CD4-positive, CD25-positive, alpha-beta regulatory T cell (primary cell): ENCODE results near the gene PLXNA4. TPM values are rescaled to one million over a fixed set of nuclear protein-coding genes. Genes with fewer than 3 reads are reported as not detected.

Experiments
- ATAC-seq, 2 donors: fragments of 150-1000 bp; cut with Tn5 transposase; one replicate each; pipeline ENCODE4 v1.10.0; 2021; ENCODE audit warnings: low read depth in 2 of 2, moderate number of reproducible peaks in 2 of 2, moderate library complexity in 1 of 2
- DNase-seq, 3 donors: peaks; one replicate each; pipeline versions ENCODE4 v3.0.0 to v3.0.0-alpha.2; 2012 to 2022; ENCODE audit warnings: mixed read lengths in 1 of 3
- H3K27ac ChIP-seq: one replicate; pipeline ENCODE4 v1.7.0; 2013; ENCODE audit warnings: mild to moderate bottlenecking, low read length; ENCODE audit not compliant: insufficient read depth, poor library complexity, severe bottlenecking
- H3K27me3 ChIP-seq: one replicate; pipeline ENCODE4 v1.7.0; 2013; ENCODE audit warnings: low read length; ENCODE audit not compliant: control insufficient read depth, insufficient read depth
- H3K36me3 ChIP-seq: one replicate; pipeline ENCODE4 v1.7.0; 2013; ENCODE audit warnings: mild to moderate bottlenecking, low read length, moderate library complexity; ENCODE audit not compliant: control insufficient read depth, insufficient read depth
- H3K4me1 ChIP-seq: 2 replicates; pipeline ENCODE4 v1.7.0; 2013; ENCODE audit warnings: mild to moderate bottlenecking, low read length; ENCODE audit not compliant: insufficient read depth, control insufficient read depth, poor library complexity, severe bottlenecking
- H3K4me3 ChIP-seq: one replicate; pipeline ENCODE4 v1.7.0; 2013; ENCODE audit warnings: low read depth, mild to moderate bottlenecking, low read length, moderate library complexity
- H3K9me3 ChIP-seq, 2 experiments: 1 replicate in 1 of 2; 2 replicates in 1 of 2; pipeline ENCODE4 v1.7.0; 2013; ENCODE audit warnings: low read length in 2 of 2, mild to moderate bottlenecking in 1 of 2, moderate library complexity in 1 of 2; ENCODE audit not compliant: control insufficient read depth in 2 of 2
- H3K27ac Mint-ChIP-seq, 3 donors: one replicate each; pipeline ENCODE4 v1.8.0; 2020 to 2022; ENCODE audit warnings: mild to moderate bottlenecking in 3 of 3, mixed read lengths in 3 of 3, moderate library complexity in 2 of 3
- H3K27me3 Mint-ChIP-seq: one replicate; pipeline ENCODE4 v1.8.0; 2022; ENCODE audit warnings: mild to moderate bottlenecking, mixed read lengths
- H3K36me3 Mint-ChIP-seq: one replicate; pipeline ENCODE4 v1.8.0; 2020; ENCODE audit warnings: mixed read lengths
- H3K4me1 Mint-ChIP-seq, 4 donors: one replicate each; pipeline ENCODE4 v1.8.0; 2020 to 2022; ENCODE audit warnings: mixed read lengths in 4 of 4, mild to moderate bottlenecking in 1 of 4
- H3K4me3 Mint-ChIP-seq, 4 donors: one replicate each; pipeline ENCODE4 v1.8.0; 2020 to 2022; ENCODE audit warnings: mild to moderate bottlenecking in 4 of 4, mixed read lengths in 4 of 4, moderate library complexity in 3 of 4
- H3K9me3 Mint-ChIP-seq, 7 donors: one replicate each; pipeline ENCODE4 v1.8.0; 2020 to 2022; ENCODE audit warnings: mixed read lengths in 7 of 7, mild to moderate bottlenecking in 3 of 7, moderate library complexity in 2 of 7
- polyA plus RNA-seq, 4 donors: library from polyadenylated mRNA; unstranded; fragments of 300-500 nt; fragmentation: Illumina TruSeq; gene quantifications; one replicate each; pipeline ENCODE4 v1.2.3, GENCODE V29; 2021
- total RNA-seq: library from RNA; stranded (reverse); gene quantifications from one replicate; pipeline ENCODE4 v1.2.3, GENCODE V29; 2022

Gene PLXNA4
- total and polyA plus RNA-seq, 5 donors from 2014 or later, result 0.27 TPM; not detected in 4

DNA sequence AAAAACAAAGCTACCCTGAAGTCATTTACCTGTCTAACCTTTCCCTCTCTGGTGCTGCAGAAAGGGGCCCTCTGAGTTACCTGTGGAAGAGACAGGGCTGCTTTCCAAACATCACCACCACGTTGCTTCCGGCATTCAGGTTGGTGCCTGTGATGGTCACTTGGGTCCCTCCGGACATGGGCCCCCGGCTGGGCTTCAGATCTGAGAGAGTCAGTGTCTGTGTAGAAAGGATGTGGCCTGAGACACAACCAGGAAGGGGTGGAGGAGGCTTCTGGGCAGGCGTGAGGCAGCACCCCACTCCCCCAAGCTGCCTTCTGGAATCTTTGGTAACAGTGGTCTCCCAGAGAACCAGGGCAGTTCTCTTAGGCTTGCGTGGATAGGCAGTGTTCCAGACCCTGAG, 388.9 kb downstream of the PLXNA4 start:
- peaks cover 0 to 10% (median 2%) of the 10 kb centered on the region in 7 donors for H3K9me3 Mint-ChIP-seq
- no peaks in the 10 kb centered on the region for H3K4me1 Mint-ChIP-seq
- no peaks in the 10 kb centered on the region for H3K36me3 ChIP-seq
- H3K4me1 ChIP-seq, result no peaks in the 10 kb centered on the region
- no peak overlapping the region for H3K4me3 Mint-ChIP-seq
- H3K4me3 ChIP-seq, result no peak overlapping the region
- peaks cover 0 to 6% of the 10 kb centered on the region in 2 experiments for H3K9me3 ChIP-seq
- peaks cover 4% of the 10 kb centered on the region for H3K27me3 Mint-ChIP-seq
- H3K27ac Mint-ChIP-seq, result no peak overlapping the region
- H3K27me3 ChIP-seq, result no peaks in the 10 kb centered on the region
- no peak overlapping the region for H3K27ac ChIP-seq
- no peak for DNase-seq
- H3K36me3 Mint-ChIP-seq, result no peaks in the 10 kb centered on the region
- no peak for ATAC-seq

DNA sequence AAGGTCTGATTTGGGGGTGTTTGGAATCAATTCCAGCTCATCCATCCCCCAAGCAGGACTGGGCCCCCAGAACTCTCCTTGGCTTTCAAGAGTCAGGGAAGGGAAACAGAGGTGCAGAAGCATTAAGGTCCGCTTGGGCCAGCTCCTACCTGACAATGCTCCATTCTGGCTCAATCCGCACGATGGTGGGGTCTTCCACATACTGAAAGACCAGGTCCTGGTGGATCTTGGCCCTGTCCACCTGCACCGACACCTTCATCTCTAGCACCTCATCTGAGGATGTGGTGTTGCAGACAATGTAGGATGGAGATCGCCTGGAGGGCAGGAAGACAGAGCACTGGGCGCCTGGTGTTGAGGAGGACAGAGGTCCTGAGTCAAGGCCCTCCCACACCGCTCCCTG, 391.1 kb downstream of the PLXNA4 start:
- peaks cover 0 to 10% (median under 1%) of the 10 kb centered on the region in 7 donors for H3K9me3 Mint-ChIP-seq
- H3K27me3 ChIP-seq, result no peaks in the 10 kb centered on the region
- H3K36me3 Mint-ChIP-seq, result no peaks in the 10 kb centered on the region
- peaks cover 0 to 6% of the 10 kb centered on the region in 2 experiments for H3K9me3 ChIP-seq
- no peak overlapping the region for H3K4me3 Mint-ChIP-seq
- no peak overlapping the region for H3K27ac ChIP-seq
- no peaks in the 10 kb centered on the region for H3K4me1 Mint-ChIP-seq
- DNase-seq (no peak), ATAC-seq (no peak)
- no peaks in the 10 kb centered on the region for H3K4me1 ChIP-seq
- H3K4me3 ChIP-seq, result no peak overlapping the region
- H3K36me3 ChIP-seq, result no peaks in the 10 kb centered on the region
- peaks cover 4% of the 10 kb centered on the region for H3K27me3 Mint-ChIP-seq
- no peak overlapping the region for H3K27ac Mint-ChIP-seq

DNA sequence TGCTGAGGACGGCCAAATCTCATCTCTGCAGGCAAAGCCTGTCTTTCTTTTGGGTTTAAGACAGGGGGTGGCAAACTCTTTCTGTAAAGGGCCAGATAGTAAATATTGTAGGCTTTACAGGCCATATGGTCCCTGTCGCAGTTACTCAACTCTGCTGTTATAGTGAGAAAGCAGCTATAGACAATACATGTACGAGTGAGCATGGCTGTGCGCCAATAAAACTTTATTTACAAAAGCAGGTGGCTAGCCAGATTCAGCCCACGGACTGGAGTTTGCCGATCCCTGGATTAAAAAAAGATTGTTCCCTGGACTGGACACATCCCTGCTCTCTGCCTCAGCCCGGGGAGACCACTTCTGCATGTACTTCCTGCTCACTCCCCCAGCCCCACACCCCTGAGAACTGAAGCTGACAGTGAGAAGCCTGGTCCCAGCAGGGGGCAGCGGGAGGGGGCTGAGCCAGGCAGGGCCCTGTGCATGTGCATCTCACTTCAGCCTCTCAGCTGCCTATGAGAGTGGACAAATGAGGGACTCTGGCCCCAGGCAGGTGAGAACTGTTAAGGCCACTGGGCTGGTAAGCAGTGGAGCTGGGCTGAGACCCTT, 392.4 kb downstream of the PLXNA4 start:
- peaks cover 0 to 6% of the 10 kb centered on the region in 2 experiments for H3K9me3 ChIP-seq
- Mint-ChIP-seq H3K27ac (no peak overlapping the region), H3K4me1 (no peaks in the 10 kb centered on the region), H3K27me3 (peaks cover 4% of the 10 kb centered on the region), H3K9me3 (peaks cover 0 to 10% (median 0%) of the 10 kb centered on the region in 7 donors), H3K36me3 (no peaks in the 10 kb centered on the region), H3K4me3 (no peak overlapping the region)
- H3K4me1 ChIP-seq, result no peaks in the 10 kb centered on the region
- no peaks in the 10 kb centered on the region for H3K36me3 ChIP-seq
- no peak for ATAC-seq
- no peak overlapping the region for H3K4me3 ChIP-seq
- H3K27me3 ChIP-seq, result no peaks in the 10 kb centered on the region
- H3K27ac ChIP-seq, result no peak overlapping the region
- DNase-seq, result no peak

- DNase-seq (no peak), ATAC-seq (no peak)
- Mint-ChIP-seq H3K27me3 (no peaks in the 10 kb centered on the region), H3K27ac (no peak overlapping the region), H3K9me3 (peaks cover 0 to 10% (median 0%) of the 10 kb centered on the region in 7 donors), H3K4me1 (no peaks in the 10 kb centered on the region), H3K36me3 (no peaks in the 10 kb centered on the region), H3K4me3 (no peak overlapping the region)
- Histone ChIP-seq H3K36me3 (no peaks in the 10 kb centered on the region), H3K27me3 (no peaks in the 10 kb centered on the region), H3K9me3 (peaks cover 0 to 6% of the 10 kb centered on the region in 2 experiments), H3K27ac (no peak overlapping the region), H3K4me1 (no peaks in the 10 kb centered on the region), H3K4me3 (no peak overlapping the region)
Observed at GRCh38 chr7:132182992-132183391, 393.3 kb downstream of the PLXNA4 start.

- Histone ChIP-seq H3K4me3 (no peak overlapping the region), H3K27ac (no peak overlapping the region), H3K9me3 (peaks cover 0 to under 1% of the 10 kb centered on the region in 2 experiments), H3K27me3 (no peaks in the 10 kb centered on the region), H3K36me3 (no peaks in the 10 kb centered on the region), H3K4me1 (no peaks in the 10 kb centered on the region)
- no peak for DNase-seq
- Mint-ChIP-seq H3K27me3 (no peaks in the 10 kb centered on the region), H3K9me3 (peaks cover 0 to 6% (median 0%) of the 10 kb centered on the region in 7 donors), H3K4me1 (no peaks in the 10 kb centered on the region), H3K27ac (no peak overlapping the region), H3K36me3 (no peaks in the 10 kb centered on the region), H3K4me3 (no peak overlapping the region)
- ATAC-seq, result no peak
Observed at GRCh38 chr7:132181946-132182685, 394.2 kb downstream of the PLXNA4 start.

DNA sequence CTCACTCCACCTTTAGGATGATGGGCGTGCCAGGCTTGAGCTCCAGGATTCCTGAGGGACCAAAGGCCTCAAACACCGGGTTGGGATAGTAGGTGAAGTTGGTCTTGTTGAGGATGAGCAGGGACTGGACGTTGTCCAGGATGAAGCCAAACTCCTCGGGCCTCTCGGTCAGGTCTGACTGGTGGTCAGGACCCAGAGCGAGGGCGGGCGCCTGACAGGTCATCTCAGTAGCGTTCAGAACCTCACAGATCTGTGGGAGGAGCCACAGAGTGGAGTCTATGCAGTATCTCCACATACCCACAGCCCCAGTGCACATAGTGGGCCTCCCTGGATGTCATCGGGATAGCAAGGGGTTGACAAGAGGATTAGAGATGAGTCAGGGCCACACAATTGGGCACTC, 394.9 kb downstream of the PLXNA4 start:
- H3K27ac Mint-ChIP-seq, result no peak overlapping the region
- Histone ChIP-seq H3K36me3 (no peaks in the 10 kb centered on the region), H3K27ac (no peak overlapping the region), H3K9me3 (no peaks in the 10 kb centered on the region), H3K4me1 (no peaks in the 10 kb centered on the region), H3K4me3 (no peak overlapping the region), H3K27me3 (no peaks in the 10 kb centered on the region)
- DNase-seq, result no peak
- H3K27me3 Mint-ChIP-seq, result no peaks in the 10 kb centered on the region
- H3K9me3 Mint-ChIP-seq, result no peaks in the 10 kb centered on the region
- ATAC-seq, result no peak
- H3K36me3 Mint-ChIP-seq, result no peaks in the 10 kb centered on the region
- no peaks in the 10 kb centered on the region for H3K4me1 Mint-ChIP-seq
- no peak overlapping the region for H3K4me3 Mint-ChIP-seq

DNA sequence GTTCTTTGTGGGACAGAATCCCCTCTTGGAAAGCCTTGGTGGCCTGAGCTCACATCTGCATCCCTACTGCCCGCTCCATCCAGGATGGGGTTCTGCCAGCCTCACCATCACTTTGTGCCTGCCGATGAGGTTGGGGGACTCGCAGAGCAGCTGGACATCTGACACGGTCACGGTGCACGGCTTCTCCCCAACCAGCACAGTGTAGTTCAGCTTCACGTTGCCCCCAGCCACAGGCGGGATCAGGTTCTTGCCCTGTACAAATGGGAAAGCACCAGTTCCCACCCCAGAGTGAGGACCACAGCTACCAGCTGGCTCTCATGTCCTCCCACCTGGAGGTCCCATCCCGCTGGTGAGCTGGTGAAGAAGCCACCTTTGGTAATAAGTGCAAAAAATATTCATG, 395.8 kb downstream of the PLXNA4 start:
- DNase-seq (no peak), ATAC-seq (no peak)
- no peaks in the 10 kb centered on the region for H3K9me3 ChIP-seq
- no peaks in the 10 kb centered on the region for H3K4me1 ChIP-seq
- H3K27ac ChIP-seq, result no peak overlapping the region
- Mint-ChIP-seq H3K4me3 (no peak overlapping the region), H3K9me3 (no peaks in the 10 kb centered on the region), H3K27me3 (no peaks in the 10 kb centered on the region), H3K36me3 (no peaks in the 10 kb centered on the region), H3K27ac (no peak overlapping the region), H3K4me1 (no peaks in the 10 kb centered on the region)
- H3K36me3 ChIP-seq, result no peaks in the 10 kb centered on the region
- no peaks in the 10 kb centered on the region for H3K27me3 ChIP-seq
- no peak overlapping the region for H3K4me3 ChIP-seq

DNA sequence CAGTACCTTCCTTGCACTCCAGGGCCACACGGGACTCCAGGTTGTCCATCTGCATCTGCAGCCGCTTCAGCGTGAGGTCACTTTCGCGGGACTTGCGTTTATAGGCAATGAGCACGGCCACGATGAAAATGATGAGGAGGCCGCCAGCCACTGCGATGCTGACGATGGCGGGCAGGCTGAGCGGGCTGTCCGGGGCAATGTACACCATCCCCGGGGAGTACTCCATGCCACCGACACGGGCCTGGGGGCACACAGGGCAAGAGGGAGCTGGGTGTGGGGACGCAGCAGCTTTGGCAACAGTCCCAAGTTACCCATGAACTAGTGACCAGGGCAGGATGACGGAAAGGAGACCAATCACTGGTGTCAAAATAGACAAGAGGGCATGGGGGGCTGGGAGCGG, 396.6 kb downstream of the PLXNA4 start:
- DNase-seq (no peak), ATAC-seq (no peak)
- no peaks in the 10 kb centered on the region for H3K36me3 Mint-ChIP-seq
- Histone ChIP-seq H3K27me3 (no peaks in the 10 kb centered on the region), H3K4me1 (no peaks in the 10 kb centered on the region), H3K27ac (no peak overlapping the region), H3K36me3 (no peaks in the 10 kb centered on the region), H3K9me3 (no peaks in the 10 kb centered on the region), H3K4me3 (no peak overlapping the region)
- no peaks in the 10 kb centered on the region for H3K4me1 Mint-ChIP-seq
- H3K4me3 Mint-ChIP-seq, result no peak overlapping the region
- no peak overlapping the region for H3K27ac Mint-ChIP-seq
- H3K9me3 Mint-ChIP-seq, result no peaks in the 10 kb centered on the region
- H3K27me3 Mint-ChIP-seq, result no peaks in the 10 kb centered on the region
